Skin of body (tissue), 2 donors: ENCODE results near the gene DAAM2. TPM values are rescaled to one million over a fixed set of nuclear protein-coding genes. Genes with fewer than 3 reads are reported as not detected.

Source experiments
- DNase-seq: peaks from one replicate; lab custom pipeline; 2025; lab: John Stamatoyannopoulos, UW
- total RNA-seq: library from RNA; depleted of rRNA; stranded (reverse); fragments of >200 nt; gene quantifications from one replicate; pipeline ENCODE4 v1.2.3, GENCODE V29; 2014

Gene DAAM2
- total RNA-seq, 1 donor from 2014 or later = 32.2 TPM

DNA sequence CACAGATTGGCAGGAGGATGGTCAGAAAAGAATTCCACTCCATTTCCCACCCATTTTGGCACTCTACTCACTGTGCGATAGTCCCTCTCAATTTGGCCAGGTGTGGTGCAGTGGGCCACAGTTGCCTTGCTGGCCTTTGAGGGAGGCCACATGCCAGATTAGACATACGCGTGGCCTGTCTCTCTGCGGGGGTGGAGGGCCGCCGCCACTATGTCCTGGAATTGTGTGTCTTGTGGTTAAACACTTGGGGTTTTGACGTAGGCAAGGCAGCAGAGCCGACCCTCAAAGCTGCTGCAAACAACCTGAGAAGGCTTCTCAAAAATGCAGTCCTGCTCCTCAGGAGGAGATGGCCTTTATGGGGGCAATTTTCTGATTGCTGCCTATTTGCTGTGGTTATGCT is 4.9 kb upstream of the DAAM2 start:
- DNase-seq = no peak

GRCh38 chr6:39790772-39791171 is 1.4 kb upstream of the DAAM2 start:
- no peak for DNase-seq

DNA sequence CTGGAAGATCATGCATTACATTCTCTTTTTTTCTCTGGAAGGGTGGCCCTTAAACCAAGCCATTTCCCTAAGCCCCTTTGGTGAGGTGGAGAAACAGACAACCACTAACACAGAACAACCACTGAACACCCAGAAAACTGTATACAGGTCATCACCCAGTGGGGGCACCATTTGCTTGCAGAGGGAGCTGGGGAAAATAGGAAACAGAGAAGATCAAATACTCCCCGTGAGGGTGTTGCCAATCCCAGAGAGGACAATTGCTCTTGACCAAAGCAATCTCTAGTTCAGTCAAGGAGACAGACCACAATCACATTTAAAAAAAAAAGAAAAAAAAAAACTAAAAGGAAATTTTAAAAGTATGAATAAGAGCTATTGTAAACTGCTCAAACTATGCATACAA is 865 bp upstream of the DAAM2 start:
- DNase-seq = no peak

DNA sequence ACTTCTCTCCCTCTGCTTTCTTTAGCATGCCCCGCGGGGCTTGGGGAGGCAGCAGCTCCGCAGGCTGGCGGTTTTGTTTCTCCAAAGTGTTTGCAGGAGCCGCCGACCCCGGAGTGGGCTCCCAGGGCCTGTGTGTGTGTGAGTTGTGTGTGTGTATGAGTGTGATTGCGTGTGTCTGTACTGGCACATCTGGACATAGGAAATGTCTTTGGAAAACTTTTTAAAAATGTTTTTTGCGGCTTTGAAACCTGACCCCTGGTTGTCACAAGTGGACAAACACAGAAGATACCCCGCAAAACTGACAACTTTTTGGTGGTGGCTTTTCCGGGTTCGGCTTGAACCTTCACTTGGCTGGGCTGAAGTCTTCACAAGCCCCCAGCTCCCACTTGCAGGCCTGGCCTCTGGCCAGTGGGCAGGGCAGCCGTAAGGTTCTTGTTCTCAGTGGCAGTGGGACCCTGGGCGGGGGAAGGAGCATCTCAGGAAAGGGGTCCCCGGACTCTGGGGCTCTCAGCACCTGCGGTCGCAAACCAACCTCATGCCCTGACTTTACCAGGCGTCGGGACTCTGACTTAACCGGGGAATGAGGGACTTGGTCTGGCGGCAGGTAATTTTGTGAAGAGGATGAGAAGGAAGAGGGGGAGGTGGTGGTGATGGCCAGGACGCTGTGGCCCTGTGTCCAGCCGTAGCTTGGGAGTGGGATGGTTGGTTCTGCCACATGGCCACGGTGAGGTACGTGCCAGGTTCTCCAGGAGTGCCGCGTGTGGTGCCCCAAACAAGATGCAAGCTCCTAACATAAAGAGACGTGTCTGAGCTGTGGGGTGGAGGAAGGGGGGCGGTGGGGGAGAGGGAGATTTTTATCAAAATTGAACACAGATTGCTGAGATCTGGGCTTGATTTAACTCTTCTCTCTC is 619 bp downstream of the DAAM2 start:
- DNase-seq = peak; percentile 14

GRCh38 chr6:39793516-39793915 is 1.3 kb downstream of the DAAM2 start:
- no peak for DNase-seq

GRCh38 chr6:39794231-39794630 is 2.1 kb downstream of the DAAM2 start:
- DNase-seq = peak; percentile 9

- DNase-seq = no peak
These were observed 5.6 kb downstream of the DAAM2 start for GRCh38 chr6:39797751-39798150.

GRCh38 chr6:39800034-39801032 is 8.2 kb downstream of the DAAM2 start:
- no peak for DNase-seq

GRCh38 chr6:39801456-39802251 is 9.5 kb downstream of the DAAM2 start:
- DNase-seq = no peak

DNA sequence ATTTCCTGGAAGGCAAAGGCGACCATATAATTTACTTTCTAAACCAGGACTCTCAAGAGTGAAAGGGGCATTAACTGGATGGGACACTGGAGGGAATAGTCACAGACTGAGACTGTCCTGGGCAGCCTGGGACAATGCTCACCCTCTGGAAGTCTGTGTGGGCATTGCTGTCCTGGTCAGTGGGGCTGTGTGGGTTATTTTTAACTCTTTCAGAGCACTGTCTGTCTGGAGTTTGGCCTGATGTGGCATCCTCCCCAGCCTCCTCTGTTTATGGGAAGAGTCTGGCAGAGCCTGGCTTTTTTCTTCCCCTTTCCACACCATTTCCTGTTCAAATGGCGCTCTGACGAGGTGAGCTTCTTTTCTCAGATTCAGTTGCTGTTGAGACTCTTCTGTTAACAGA is 11.7 kb downstream of the DAAM2 start:
- no peak for DNase-seq

DNA sequence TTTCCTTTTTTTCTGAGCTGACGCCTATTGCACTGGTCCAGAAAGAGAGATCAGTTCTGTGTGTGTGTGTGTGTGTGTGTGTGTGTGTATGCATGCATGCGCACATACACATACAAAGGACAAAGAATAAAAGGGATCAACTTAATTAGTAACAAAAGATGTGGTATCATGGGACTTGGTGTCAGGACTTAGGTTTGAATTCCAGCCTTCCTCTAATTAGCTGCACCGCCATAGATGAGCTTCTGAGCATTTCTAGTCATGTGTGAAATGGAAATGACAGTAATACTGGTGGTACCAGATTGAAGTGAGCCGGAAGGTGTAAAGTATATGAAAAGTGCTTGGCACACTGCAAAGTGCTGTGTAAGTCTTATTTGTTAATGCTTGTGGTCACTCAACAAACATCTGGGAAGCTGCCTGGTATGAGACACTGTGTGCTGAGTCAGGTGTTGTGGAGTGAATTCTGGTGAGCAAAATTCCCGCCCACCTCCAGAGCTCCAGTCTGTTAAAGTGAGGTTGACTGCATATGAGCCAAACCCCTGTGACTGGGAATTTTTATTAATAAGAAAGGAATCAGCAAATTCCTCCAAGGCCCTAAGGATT is 12.4 kb downstream of the DAAM2 start:
- DNase-seq = no peak

GRCh38 chr6:39806278-39806677 is 14.1 kb downstream of the DAAM2 start:
- DNase-seq = no peak

GRCh38 chr6:39808346-39808745 is 16.2 kb downstream of the DAAM2 start:
- no peak for DNase-seq

DNA sequence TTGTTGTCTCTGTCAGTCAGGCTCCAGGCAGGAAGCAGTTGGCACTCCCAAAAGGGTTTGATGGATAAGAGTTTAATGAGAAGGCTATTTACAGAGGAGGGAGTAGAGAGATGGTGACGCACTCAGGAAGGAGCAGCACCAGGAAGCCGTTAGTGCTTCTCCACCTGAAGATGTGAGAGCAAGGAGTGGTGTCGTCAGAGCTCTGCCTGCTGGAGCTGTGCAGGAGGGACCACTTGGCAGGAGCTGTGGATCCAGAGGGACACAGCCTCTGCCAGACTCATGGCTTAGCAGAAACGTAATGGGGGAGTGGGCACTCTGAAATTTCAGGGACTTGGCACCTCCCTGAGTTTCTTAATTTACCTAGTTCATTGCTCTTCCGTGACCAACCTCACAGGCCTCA is 16.8 kb downstream of the DAAM2 start:
- DNase-seq = no peak

- DNase-seq = no peak
These were observed 19.7 kb downstream of the DAAM2 start for GRCh38 chr6:39811835-39812345.

GRCh38 chr6:39812496-39812852 is 20.3 kb downstream of the DAAM2 start:
- DNase-seq = no peak

DNA sequence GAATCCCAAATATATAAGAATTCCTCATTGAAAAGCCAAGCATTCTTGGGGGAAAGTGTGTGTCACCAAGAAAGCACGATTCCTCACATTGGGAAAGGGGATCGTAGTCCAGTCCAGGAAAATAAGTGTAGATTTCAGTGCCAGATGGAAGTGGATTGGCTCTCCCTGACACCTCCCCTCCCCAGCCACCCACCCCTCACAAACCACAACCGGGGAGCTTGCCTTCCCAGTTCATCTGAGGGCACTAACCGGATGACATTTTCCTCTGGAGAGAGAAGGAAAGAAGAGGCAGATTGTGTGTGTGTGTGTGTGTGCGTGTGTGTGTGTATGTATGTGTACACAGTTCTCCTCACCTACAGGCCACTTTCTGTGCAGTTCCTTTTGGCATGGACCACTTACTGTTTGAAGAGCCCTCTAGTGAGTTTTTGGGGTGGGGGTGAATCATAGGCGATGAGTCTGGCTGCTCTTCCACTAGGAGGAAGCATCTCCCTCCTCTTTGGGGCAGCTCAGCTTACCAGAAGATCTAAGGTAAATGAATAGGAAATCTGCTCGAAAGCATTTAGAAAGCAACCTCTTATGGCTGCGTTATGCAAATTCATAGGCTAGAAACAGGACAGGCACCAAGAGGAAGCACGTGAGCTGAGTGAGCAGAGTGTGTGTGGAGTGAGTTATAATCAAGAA is 20.8 kb downstream of the DAAM2 start:
- peak; percentile 91 for DNase-seq

GRCh38 chr6:39814236-39814635 is 22.1 kb downstream of the DAAM2 start:
- no peak for DNase-seq

GRCh38 chr6:39815356-39815755 is 23.2 kb downstream of the DAAM2 start:
- no peak for DNase-seq

GRCh38 chr6:39816747-39817146 is 24.6 kb downstream of the DAAM2 start:
- no peak for DNase-seq
